Measurements from ENCODE around the gene PER1. TPM values are rescaled to one million over a fixed set of nuclear protein-coding genes. Genes with fewer than 3 reads are reported as not detected.
A peak's percentile ranks its signal among the peaks of the same experiment; 100 is the strongest.

PER1 gene
- total and polyA plus RNA-seq, 2 of the 13 experiments (the other 11 are each of a cell fraction or from before 2014, with no cell fraction given): 2.6 to 3.6 TPM

- TF ChIP-seq, protein P1, sequence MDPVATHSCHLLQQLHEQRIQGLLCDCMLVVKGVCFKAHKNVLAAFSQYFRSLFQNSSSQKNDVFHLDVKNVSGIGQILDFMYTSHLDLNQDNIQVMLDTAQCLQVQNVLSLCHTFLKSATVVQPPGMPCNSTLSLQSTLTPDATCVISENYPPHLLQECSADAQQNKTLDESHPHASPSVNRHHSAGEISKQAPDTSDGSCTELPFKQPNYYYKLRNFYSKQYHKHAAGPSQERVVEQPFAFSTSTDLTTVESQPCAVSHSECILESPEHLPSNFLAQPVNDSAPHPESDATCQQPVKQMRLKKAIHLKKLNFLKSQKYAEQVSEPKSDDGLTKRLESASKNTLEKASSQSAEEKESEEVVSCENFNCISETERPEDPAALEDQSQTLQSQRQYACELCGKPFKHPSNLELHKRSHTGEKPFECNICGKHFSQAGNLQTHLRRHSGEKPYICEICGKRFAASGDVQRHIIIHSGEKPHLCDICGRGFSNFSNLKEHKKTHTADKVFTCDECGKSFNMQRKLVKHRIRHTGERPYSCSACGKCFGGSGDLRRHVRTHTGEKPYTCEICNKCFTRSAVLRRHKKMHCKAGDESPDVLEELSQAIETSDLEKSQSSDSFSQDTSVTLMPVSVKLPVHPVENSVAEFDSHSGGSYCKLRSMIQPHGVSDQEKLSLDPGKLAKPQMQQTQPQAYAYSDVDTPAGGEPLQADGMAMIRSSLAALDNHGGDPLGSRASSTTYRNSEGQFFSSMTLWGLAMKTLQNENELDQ (CRISPR knock-in tag; IDR thresholded peaks at IDR 0.05; ENCODE audit: borderline replicate concordance): no peak
- no peak for TF ChIP-seq HNRNPUL1 (IDR thresholded peaks at IDR 0.05; ENCODE audit: low read depth, low read length)
- 0 out of 2 replicates have a peak, but pooled peaks have one; percentile 17 for TF ChIP-seq ZNF441 (CRISPR knock-in tag; IDR thresholded peaks at IDR 0.05; ENCODE audit: borderline replicate concordance)
- no peak for TF ChIP-seq AKAP8 (CRISPR knock-in tag; IDR thresholded peaks at IDR 0.05)
- TF ChIP-seq NR1H2 (CRISPR knock-in tag; IDR thresholded peaks at IDR 0.05; ENCODE audit: borderline replicate concordance, low read depth): no peak
- no peak for TF ChIP-seq GLI4 (CRISPR knock-in tag; IDR thresholded peaks at IDR 0.05; ENCODE audit: borderline replicate concordance)
- 0 out of 2 replicates have a peak, but pooled peaks have one; percentile 35 for TF ChIP-seq ZNF616 (CRISPR knock-in tag; IDR thresholded peaks at IDR 0.05; ENCODE audit: low read depth)
- peak; percentile 83 for TF ChIP-seq FOXJ3 (CRISPR knock-in tag; IDR thresholded peaks at IDR 0.05; ENCODE audit: borderline replicate concordance)
- no peak for TF ChIP-seq ZNF280B (CRISPR knock-in tag; IDR thresholded peaks at IDR 0.05; ENCODE audit: borderline replicate concordance)
- TF ChIP-seq ZNF570 (CRISPR knock-in tag; IDR thresholded peaks at IDR 0.05; ENCODE audit: borderline replicate concordance): no peak
- no peak for TF ChIP-seq ZNF674 (CRISPR knock-in tag; IDR thresholded peaks at IDR 0.05; ENCODE audit: low read depth)
- TF ChIP-seq, protein P2, sequence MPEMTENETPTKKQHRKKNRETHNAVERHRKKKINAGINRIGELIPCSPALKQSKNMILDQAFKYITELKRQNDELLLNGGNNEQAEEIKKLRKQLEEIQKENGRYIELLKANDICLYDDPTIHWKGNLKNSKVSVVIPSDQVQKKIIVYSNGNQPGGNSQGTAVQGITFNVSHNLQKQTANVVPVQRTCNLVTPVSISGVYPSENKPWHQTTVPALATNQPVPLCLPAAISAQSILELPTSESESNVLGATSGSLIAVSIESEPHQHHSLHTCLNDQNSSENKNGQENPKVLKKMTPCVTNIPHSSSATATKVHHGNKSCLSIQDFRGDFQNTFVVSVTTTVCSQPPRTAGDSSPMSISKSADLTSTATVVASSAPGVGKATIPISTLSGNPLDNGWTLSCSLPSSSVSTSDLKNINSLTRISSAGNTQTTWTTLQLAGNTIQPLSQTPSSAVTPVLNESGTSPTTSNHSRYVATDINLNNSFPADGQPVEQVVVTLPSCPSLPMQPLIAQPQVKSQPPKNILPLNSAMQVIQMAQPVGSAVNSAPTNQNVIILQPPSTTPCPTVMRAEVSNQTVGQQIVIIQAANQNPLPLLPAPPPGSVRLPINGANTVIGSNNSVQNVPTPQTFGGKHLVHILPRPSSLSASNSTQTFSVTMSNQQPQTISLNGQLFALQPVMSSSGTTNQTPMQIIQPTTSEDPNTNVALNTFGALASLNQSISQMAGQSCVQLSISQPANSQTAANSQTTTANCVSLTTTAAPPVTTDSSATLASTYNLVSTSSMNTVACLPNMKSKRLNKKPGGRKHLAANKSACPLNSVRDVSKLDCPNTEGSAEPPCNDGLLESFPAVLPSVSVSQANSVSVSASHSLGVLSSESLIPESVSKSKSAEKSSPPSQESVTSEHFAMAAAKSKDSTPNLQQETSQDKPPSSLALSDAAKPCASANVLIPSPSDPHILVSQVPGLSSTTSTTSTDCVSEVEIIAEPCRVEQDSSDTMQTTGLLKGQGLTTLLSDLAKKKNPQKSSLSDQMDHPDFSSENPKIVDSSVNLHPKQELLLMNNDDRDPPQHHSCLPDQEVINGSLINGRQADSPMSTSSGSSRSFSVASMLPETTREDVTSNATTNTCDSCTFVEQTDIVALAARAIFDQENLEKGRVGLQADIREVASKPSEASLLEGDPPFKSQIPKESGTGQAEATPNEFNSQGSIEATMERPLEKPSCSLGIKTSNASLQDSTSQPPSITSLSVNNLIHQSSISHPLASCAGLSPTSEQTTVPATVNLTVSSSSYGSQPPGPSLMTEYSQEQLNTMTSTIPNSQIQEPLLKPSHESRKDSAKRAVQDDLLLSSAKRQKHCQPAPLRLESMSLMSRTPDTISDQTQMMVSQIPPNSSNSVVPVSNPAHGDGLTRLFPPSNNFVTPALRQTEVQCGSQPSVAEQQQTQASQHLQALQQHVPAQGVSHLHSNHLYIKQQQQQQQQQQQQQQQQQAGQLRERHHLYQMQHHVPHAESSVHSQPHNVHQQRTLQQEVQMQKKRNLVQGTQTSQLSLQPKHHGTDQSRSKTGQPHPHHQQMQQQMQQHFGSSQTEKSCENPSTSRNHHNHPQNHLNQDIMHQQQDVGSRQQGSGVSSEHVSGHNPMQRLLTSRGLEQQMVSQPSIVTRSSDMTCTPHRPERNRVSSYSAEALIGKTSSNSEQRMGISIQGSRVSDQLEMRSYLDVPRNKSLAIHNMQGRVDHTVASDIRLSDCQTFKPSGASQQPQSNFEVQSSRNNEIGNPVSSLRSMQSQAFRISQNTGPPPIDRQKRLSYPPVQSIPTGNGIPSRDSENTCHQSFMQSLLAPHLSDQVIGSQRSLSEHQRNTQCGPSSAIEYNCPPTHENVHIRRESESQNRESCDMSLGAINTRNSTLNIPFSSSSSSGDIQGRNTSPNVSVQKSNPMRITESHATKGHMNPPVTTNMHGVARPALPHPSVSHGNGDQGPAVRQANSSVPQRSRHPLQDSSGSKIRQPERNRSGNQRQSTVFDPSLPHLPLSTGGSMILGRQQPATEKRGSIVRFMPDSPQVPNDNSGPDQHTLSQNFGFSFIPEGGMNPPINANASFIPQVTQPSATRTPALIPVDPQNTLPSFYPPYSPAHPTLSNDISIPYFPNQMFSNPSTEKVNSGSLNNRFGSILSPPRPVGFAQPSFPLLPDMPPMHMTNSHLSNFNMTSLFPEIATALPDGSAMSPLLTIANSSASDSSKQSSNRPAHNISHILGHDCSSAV (CRISPR knock-in tag; IDR thresholded peaks at IDR 0.05; ENCODE audit: borderline replicate concordance): no peak; the same call in 1 of the 2 replicates
- no peak for TF ChIP-seq POLR2A (IDR thresholded peaks at IDR 0.05; ENCODE audit: insufficient read depth in 1 of 2, low read depth in 2 of 2, low read length in 2 of 2)
- TF ChIP-seq ZNF430 (CRISPR knock-in tag; IDR thresholded peaks at IDR 0.05): no peak; the same call in 1 of the 2 replicates
- no peak for TF ChIP-seq ZNF260 (CRISPR knock-in tag; IDR thresholded peaks at IDR 0.05; ENCODE audit: borderline replicate concordance, low read depth)
- TF ChIP-seq ZNF75D (CRISPR knock-in tag; IDR thresholded peaks at IDR 0.05; ENCODE audit: borderline replicate concordance): no peak
Measured at GRCh38 chr17:8186787-8187516, 34.7 kb upstream of the PER1 start (continued).

Measured in HepG2 (cell line).